Activated T-cell treated with anti-CD3 and anti-CD28 coated beads for 4 hours (primary cell): ENCODE results near the gene LRRC4C.
"Not testable (repeated sequence)": the region's sequence is repeated elsewhere in the genome, so short reads cannot be mapped to it uniquely, and the experiment has no call there.

Source experiments
- DNase-seq: peaks from one replicate; pipeline ENCODE4 v3.0.0-alpha.2; 2020

The LRRC4C gene

GRCh38 chr11:40619654-40620053 is 839.8 kb downstream of the LRRC4C start:
- DNase-seq: no peak

DNA sequence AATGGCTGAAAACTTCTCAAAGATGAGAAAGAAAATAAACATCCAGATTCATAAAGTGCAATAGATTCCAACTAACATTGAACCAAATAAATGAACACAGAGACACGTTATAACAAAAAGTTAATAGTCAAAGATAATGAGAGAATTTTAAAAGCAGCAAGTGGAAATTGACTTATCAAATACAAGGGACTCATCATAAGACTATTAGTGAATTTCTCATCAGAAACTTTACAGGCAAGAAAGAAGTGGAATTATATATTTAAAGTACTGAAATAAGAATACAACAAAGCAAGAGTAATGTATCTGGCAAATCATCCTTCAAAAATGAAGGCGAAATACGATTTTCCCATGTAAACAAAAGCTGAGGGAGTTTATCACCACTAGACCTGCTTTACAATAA is 852.7 kb downstream of the LRRC4C start:
- DNase-seq: no peak

DNA sequence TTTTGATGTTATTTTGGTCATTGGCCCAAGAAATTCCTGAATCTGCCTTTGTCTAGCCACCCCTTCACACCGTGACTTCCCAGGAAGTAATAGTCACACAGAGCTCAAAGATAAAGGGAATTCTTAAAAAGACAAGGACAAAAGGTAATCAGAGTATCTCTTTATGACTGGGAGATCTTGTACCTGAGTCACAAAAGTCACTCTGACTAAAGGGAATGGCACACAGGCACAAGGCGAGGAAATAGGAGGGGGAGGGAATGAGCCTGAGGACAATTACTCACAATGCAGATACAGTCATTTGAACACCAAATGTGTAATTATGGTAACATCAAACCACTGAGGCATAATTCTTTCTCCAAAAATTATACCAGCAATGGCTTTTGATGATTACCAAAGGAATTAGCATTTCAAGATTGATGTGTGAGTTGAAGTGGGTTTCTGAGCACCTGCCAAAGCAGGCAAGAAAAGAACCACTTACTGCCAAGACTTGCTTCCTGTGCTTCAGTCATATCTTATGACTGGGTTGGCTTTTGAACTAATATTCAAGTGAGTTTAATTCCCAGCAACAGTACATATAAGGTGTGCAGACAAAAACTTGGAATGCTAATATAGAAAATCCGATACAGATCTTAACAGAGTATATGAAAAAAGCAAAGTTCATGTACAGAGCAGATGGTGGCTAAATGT is 856.4 kb downstream of the LRRC4C start:
- DNase-seq: no peak

GRCh38 chr11:40597546-40598113 is 861.8 kb downstream of the LRRC4C start:
- no peak for DNase-seq

DNA sequence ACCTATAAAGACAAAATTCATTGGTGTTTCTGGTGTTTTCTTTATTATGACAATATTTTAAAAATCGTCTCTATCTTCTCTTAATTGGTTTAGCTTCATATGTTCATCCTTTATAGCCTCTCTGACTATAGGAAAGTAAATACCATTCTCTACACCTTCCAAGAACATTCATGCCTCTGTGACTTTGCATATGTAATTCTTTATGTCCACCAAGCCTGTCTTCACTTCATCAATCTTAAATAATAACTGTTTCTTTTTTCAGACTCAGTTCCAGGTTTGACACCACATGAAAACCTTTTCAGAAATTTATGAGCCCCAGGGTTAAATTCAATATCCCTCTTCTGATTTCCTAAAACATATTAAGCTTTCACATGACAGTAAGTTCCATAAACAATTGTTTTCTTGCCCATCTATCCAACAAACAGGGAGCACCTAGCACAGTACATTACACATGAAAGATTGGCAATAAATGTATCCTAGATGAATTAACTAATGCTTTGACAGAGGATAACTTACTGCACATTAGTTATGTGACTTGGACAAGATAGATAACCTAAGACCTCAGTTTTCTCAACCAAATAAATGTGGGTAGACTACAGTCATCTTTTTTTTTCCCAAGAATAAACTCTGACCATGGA is 886.1 kb downstream of the LRRC4C start:
- no peak for DNase-seq

DNA sequence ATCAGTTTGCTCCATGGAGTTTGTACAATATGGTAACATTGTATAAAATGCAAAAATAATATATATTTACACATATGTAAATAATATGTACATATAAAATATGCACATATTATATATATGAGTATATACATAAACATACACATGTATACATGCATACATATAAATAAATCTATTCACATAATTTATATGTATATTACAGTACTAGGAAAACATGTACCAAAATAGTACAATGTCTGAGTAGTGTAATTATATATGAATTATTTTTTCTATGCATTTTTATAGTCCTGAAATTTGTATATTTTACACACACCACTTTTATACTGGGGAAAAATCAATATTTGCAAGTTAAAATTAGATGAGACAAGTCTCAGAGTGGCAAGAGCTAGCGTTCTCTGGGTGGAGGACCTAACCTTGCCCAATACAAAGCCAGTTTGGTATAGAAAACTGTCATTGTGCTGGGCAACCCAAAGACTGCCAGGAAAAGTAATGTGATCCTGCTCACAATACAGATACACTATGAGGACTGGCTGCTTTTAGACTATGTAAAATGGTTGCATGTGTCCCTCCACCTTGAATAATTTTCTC is 889.4 kb downstream of the LRRC4C start:
- no peak for DNase-seq

DNA sequence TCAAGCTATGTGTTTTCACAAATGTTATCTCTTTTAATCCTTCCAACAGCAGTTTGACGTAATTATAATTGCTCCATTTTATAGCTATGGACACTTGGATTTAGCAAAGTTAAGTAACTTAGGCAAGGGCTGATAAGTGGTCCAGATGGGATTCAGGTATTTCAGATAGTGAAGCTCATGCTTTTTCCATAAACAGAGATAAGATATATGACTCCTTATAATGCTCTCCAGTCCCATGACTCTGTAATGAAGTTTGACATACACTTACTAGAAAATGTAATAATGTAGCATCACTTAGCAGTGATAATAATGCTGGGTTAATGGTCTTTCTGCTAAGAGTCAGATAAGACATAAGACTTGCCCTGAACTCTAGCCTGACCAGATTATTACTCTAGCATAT is 892.1 kb downstream of the LRRC4C start:
- no peak for DNase-seq

GRCh38 chr11:40544162-40544561 is 915.3 kb downstream of the LRRC4C start:
- DNase-seq: no peak

- no peak for DNase-seq
These were observed 916.6 kb downstream of the LRRC4C start for GRCh38 chr11:40542821-40543220.

- DNase-seq: no peak
These were observed 921.7 kb downstream of the LRRC4C start for GRCh38 chr11:40537734-40538133.

DNA sequence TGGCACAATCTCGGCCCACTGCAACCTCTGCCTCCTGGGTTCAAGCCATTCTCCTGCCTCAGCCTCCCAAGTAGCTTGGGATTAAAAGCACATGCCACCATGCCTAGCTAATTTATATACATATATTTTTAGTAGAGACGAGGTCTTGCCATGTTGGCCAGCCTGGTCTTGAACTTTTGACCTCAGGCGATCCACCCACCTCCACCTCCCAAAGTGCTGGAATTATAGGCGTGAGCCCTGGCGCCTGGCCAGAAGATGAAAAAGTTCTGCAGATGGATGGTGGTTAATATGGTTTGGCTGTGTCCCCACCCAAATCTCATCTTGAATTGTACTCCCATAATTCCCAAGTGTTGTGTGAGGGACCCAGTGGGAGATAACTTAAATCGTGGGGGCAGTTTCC is 937.4 kb downstream of the LRRC4C start:
- DNase-seq: not testable (repeated sequence)

DNA sequence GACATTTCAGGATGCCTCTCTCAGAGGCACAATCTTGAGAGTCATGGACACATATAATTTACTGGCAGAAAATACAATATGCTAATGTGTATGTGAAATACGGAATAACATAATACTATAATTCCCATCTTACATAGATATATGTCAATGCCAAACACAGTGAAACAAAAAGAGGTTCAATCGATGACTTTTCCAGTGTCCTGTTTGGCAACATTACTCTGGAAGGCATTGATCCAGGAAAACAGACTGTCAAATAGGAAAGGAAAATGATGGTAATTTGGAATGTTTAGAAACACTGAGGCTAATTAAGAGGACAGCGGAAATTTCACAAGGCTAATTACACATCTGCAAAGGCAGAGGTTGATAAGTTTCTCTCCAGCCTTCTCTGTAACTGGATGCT is 942.3 kb downstream of the LRRC4C start:
- no peak for DNase-seq

DNA sequence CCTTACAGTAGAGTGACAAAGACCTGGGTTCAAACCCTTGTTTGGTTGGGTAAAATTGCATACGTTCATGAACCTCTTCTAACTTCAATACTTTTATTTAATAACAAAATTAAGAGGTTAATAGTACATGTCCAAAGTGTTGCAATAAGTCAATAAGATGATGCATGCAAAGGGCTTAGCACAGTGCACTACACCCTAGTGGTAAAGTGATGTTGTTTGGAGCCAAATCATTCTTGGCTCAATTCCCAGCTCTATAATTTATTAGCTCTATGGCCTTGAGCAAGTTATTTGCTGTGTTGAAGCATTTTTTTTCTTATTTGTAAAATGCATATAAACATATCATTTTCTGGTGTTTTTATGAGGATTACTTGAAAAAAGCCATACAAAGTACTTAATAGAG is 945.3 kb downstream of the LRRC4C start:
- no peak for DNase-seq

- no peak for DNase-seq
These were observed 946.2 kb downstream of the LRRC4C start for GRCh38 chr11:40513281-40513680.

- no peak for DNase-seq
These were observed 951.1 kb downstream of the LRRC4C start for GRCh38 chr11:40508303-40508702.

GRCh38 chr11:40506226-40506625 is 953.2 kb downstream of the LRRC4C start:
- DNase-seq: no peak

GRCh38 chr11:40491341-40491740 is 968.1 kb downstream of the LRRC4C start:
- no peak for DNase-seq

DNA sequence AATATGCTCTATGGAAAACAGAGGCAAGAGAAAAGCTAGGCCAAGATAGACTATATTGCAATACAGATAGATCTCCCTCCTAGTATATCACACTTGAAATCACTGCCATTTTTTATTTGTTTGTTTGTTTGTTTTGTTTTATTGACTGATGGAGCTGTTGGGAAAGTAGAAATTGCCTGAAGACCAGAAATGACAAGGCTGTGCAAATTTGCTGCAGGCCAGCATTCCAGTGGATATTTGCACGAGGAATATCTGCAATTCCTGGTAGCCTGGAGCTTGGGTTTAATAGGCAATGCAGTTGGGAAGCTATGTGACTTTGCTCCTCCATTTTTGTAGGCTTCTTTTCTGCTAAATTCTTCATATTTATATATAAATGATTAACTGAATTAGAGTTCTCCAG is 991.7 kb downstream of the LRRC4C start:
- no peak for DNase-seq

DNA sequence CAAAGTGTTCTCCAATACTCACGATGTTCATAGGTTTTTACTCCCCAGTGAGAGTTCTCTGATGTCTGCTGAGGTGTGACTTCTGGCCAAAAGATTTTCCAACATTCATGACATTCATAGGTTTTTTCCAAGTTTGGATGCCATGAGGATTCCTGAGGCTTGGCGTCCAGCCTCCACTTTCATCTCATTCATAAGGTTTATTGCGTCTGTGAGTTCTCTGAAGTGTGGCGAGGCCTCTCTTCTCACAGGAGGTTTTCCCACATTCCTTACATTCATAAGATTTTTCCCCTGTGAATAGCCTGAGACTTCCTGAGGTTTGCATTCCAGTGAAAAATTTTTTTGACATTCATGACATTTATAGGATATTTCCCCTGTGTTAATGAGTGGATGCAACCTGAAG is 1014.1 kb downstream of the LRRC4C start:
- DNase-seq: no peak

DNA sequence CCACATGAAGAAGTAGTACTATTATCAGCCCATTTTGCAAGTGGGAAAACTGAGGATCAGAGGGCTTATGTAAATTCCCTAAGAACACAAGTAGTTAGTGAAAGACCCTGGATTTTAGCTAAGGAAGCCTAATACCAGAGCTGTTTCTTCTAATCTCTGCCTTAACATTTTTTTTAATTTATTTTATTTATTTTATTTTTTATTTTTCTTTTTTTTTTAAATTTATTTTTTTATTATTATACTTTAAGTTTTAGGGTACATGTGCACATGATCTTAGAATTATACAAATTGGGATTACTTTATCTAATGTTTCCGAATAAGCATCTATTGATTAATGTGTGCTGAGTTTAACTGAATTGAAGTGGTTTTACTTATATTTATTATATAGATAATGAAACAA is 1015.3 kb downstream of the LRRC4C start:
- no peak for DNase-seq

- DNase-seq: no peak
These were observed 1024.1 kb downstream of the LRRC4C start for GRCh38 chr11:40435344-40435743.

GRCh38 chr11:40434926-40435325 is 1024.5 kb downstream of the LRRC4C start:
- DNase-seq: no peak

DNA sequence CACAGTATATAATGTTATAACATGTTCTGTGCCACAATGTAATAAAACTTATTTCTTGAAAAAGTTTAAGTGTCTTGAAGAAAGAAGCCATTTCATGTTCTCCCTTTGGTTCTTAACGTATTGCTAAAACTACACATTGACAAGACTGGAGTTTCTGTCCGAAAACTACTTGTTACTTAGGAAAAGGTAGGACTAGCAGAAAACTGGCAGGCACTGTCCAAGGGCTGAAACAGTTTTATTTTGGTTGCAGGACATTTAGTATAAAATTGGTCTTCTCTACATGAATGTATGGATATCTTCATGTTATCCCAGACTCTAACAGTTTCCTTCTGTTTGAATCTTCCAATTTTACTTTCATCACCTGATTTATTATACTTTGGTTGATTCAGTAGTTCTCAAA is 1027.1 kb downstream of the LRRC4C start:
- DNase-seq: no peak

- no peak for DNase-seq
These were observed 1034.3 kb downstream of the LRRC4C start for GRCh38 chr11:40425168-40425567.
